ENCODE results near the gene ARHGEF2. TPM values are rescaled to one million over a fixed set of nuclear protein-coding genes. Genes with fewer than 3 reads are reported as not detected.

ARHGEF2 gene
- total RNA-seq, 4 donors from 2014 or later, result 13.6 to 27.3 (median 26.4) TPM

DNA sequence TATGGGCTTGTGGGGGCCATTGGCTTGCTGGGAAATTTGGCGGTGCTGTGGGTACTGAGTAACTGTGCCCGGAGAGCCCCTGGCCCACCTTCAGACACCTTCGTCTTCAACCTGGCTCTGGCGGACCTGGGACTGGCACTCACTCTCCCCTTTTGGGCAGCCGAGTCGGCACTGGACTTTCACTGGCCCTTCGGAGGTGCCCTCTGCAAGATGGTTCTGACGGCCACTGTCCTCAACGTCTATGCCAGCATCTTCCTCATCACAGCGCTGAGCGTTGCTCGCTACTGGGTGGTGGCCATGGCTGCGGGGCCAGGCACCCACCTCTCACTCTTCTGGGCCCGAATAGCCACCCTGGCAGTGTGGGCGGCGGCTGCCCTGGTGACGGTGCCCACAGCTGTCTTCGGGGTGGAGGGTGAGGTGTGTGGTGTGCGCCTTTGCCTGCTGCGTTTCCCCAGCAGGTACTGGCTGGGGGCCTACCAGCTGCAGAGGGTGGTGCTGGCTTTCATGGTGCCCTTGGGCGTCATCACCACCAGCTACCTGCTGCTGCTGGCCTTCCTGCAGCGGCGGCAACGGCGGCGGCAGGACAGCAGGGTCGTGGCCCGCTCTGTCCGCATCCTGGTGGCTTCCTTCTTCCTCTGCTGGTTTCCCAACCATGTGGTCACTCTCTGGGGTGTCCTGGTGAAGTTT, 36.4 kb downstream of the ARHGEF2 start:
- peaks cover 0 to 5% of the 10 kb centered on the region in 2 donors for H3K36me3 ChIP-seq
- no peak for TF ChIP-seq POLR2A (IDR thresholded peaks at IDR 0.05)
- TF ChIP-seq, protein P1, sequence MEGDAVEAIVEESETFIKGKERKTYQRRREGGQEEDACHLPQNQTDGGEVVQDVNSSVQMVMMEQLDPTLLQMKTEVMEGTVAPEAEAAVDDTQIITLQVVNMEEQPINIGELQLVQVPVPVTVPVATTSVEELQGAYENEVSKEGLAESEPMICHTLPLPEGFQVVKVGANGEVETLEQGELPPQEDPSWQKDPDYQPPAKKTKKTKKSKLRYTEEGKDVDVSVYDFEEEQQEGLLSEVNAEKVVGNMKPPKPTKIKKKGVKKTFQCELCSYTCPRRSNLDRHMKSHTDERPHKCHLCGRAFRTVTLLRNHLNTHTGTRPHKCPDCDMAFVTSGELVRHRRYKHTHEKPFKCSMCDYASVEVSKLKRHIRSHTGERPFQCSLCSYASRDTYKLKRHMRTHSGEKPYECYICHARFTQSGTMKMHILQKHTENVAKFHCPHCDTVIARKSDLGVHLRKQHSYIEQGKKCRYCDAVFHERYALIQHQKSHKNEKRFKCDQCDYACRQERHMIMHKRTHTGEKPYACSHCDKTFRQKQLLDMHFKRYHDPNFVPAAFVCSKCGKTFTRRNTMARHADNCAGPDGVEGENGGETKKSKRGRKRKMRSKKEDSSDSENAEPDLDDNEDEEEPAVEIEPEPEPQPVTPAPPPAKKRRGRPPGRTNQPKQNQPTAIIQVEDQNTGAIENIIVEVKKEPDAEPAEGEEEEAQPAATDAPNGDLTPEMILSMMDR (IDR thresholded peaks at IDR 0.05 in 4 of 5, conservative IDR thresholded peaks at IDR 0.05 in 1 of 5), result no peak
- in situ Hi-C loops (cut with MboI; ENCODE audit: low sequenced_read_pairs in 4 of 4), result no loop called here
- peaks cover 15 to 26% of the 10 kb centered on the region in 2 donors for H3K4me1 ChIP-seq
- H3K4me3 ChIP-seq, result no peak overlapping the region
- no peak for ATAC-seq
- no peaks in the 10 kb centered on the region for H3K27me3 ChIP-seq
- DNase-seq, result no peak
- H3K9me3 ChIP-seq, result no peaks in the 10 kb centered on the region
- peak overlapping the region; percentile 2 to 73 (median 68) for H3K27ac ChIP-seq
- intact Hi-C loops (cut with DNase I; ENCODE audit: low total_unique reads), result no loop called here

DNA sequence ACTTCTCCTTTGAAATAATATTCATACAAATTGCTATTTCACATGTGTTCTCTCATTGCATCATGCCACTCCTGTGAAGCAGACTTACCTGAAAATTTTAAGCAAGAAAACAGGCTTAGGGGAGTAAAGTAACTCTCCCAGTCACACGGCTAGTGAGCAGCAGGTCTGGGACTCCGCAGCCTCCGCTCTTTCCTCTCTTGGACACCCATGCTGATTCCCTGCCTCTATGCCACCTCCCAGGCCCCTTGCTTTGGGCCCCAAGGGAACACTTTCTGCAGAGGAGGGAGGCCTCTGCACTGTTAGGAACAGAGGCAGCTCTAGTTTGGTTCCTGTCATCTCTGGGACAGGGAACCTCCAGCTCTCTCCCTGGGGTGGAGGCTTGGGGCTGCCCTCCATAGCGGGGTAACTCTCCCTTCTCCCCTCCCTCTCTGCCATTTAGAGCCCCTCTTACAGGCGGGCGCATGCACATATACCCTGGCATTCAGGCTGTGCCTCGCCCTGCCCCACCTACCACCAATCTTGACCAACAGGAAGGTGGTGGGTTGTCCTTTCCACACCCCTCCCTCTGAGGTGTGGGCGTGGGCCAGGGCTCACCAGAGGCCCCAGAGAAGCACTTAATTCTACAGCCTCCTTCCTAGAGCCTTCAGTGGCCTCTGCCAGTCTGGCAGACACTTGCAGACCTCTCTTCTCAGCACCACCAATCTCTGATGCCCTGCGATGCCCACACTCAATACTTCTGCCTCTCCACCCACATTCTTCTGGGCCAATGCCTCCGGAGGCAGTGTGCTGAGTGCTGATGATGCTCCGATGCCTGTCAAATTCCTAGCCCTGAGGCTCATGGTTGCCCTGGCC, 37.1 kb downstream of the ARHGEF2 start, which contains the start of gene RXFP4:
Gene RXFP4 (plus strand): TSS at position 646 of the 852 bp plus-strand sequence. CDS start 72 bp downstream, at position 718.
- no peaks in the 10 kb centered on the region for H3K9me3 ChIP-seq
- intact Hi-C loops (cut with DNase I; ENCODE audit: low total_unique reads), result no loop called here
- no peaks in the 10 kb centered on the region for H3K27me3 ChIP-seq
- in situ Hi-C loops (cut with MboI; ENCODE audit: low sequenced_read_pairs in 4 of 4), result no loop called here
- no peak within 1 kb of the TSS for H3K4me3 ChIP-seq
- peaks cover 15 to 26% of the 10 kb centered on the region in 2 donors for H3K4me1 ChIP-seq
- no peak for TF ChIP-seq POLR2A (IDR thresholded peaks at IDR 0.05)
- TF ChIP-seq, protein P1 (IDR thresholded peaks at IDR 0.05 in 4 of 5, conservative IDR thresholded peaks at IDR 0.05 in 1 of 5), result no peak
- no peak for ATAC-seq
- H3K27ac ChIP-seq, result peak within 1 kb of the TSS; percentile 46 to 73 (median 68)
- no peak for DNase-seq
- H3K36me3 ChIP-seq, result no peaks in the 10 kb centered on the region

DNA sequence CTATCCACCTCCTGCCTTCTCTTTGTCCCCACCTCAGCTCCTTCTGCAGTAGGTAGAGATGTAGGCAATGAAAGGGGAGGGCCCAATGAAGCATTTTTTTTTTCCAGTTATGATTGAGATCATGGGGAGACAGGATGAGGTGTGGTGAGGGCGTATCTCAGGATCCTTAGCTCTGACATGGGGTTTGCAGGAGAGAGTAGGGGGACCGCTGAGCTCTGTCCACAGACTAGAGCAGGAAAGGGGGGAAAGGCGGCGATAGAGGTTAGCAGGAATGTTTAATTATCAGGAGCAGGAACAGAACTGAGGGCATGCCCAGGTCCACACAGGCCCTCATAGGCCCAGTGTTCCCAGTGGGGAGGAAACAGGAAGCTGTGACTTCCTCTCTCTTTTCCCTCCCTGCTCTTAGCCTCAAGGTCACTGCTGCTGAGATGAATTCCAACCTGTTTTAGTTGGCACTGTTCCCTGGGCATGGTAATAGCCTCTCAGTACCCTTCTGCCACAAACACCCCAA, 37.8 kb downstream of the ARHGEF2 start:
- intact Hi-C loops (cut with DNase I; ENCODE audit: low total_unique reads) (no loop called here), in situ Hi-C loops (cut with MboI; ENCODE audit: low sequenced_read_pairs in 4 of 4) (no loop called here)
- Histone ChIP-seq H3K4me3 (no peak overlapping the region), H3K9me3 (no peaks in the 10 kb centered on the region), H3K27ac (peak overlapping the region; percentile 46 to 73 (median 68)), H3K27me3 (no peaks in the 10 kb centered on the region), H3K36me3 (no peaks in the 10 kb centered on the region), H3K4me1 (peaks cover 15 to 26% of the 10 kb centered on the region in 2 donors)
- ATAC-seq, result peak; percentile 20 to 46
- DNase-seq, result no peak
- TF ChIP-seq, protein P1 (IDR thresholded peaks at IDR 0.05 in 4 of 5, conservative IDR thresholded peaks at IDR 0.05 in 1 of 5), result no peak
- no peak for TF ChIP-seq POLR2A (IDR thresholded peaks at IDR 0.05)

DNA sequence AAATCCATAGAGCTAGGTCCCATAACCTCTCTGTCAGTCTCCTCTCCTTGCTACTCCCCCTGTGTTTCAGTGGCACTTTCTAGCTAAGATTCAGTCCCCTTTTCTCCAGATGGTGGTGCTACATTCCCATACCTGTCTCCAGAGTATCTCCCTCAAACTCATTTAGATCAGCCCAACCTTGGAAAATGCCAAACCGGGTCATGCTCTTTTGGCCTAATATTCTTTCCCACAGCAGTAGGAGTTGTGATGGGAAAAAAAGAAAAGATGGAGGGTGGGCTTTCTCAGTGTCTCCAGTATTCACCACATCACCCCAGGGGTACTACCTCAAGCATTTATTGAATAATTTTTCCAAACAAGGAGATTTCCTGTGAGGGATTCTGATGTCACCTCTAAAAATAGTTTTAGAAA, 40.1 kb downstream of the ARHGEF2 start:
- Histone ChIP-seq H3K4me3 (no peak overlapping the region), H3K4me1 (peaks cover 25 to 33% of the 10 kb centered on the region in 2 donors), H3K36me3 (peaks cover 0 to under 1% of the 10 kb centered on the region in 2 donors), H3K27me3 (no peaks in the 10 kb centered on the region), H3K9me3 (no peaks in the 10 kb centered on the region), H3K27ac (peak overlapping the region; percentile 2 to 70 (median 62))
- in situ Hi-C loops (cut with MboI; ENCODE audit: low sequenced_read_pairs in 4 of 4), result loop anchor here (5.0 kb wide), 2 partner anchors 49 to 54 kb away; no protein-coding TSS in a partner anchor
- ATAC-seq (peak; percentile 44 to 47), DNase-seq (no peak)
- TF ChIP-seq, protein P1 (IDR thresholded peaks at IDR 0.05 in 4 of 5, conservative IDR thresholded peaks at IDR 0.05 in 1 of 5), result peak; percentile 55 to 74 (median 70)
- no peak for TF ChIP-seq POLR2A (IDR thresholded peaks at IDR 0.05)
- intact Hi-C loops (cut with DNase I; ENCODE audit: low total_unique reads), result loop anchor here (1.0 to 10.0 kb wide), 2 partner anchors 51 to 253 kb away; partner anchors contain the start of genes DAP3 and YY1AP1
